ENCODE data around the gene MFAP4. TPM values are rescaled to one million over a fixed set of nuclear protein-coding genes. Genes with fewer than 3 reads are reported as not detected.

MFAP4 gene
- total and polyA plus RNA-seq, 12 donors = 7.2 to 84.5 (median 31.9) TPM

GRCh38 chr17:19415311-19415710 is 28.3 kb upstream of the MFAP4 start:
- H3K9me3 ChIP-seq (replicated peaks in 1 of 3) = no peaks in the 10 kb centered on the region
- no peaks in the 10 kb centered on the region for H3K4me1 ChIP-seq (replicated peaks in 1 of 2)
- no peak overlapping the region for H3K4me3 ChIP-seq
- DNase-seq = no peak
- 69 to 78% (median 76%) methylated on average over 11 to 13 of the region's 13 CpGs for WGBS, 4 donors
- H3K27me3 ChIP-seq = no peaks in the 10 kb centered on the region
- H3K36me3 ChIP-seq (replicated peaks in 1 of 2) = no peaks in the 10 kb centered on the region
- TF ChIP-seq POLR2A (IDR thresholded peaks at IDR 0.05) = no peak
- TF ChIP-seq, protein P1, sequence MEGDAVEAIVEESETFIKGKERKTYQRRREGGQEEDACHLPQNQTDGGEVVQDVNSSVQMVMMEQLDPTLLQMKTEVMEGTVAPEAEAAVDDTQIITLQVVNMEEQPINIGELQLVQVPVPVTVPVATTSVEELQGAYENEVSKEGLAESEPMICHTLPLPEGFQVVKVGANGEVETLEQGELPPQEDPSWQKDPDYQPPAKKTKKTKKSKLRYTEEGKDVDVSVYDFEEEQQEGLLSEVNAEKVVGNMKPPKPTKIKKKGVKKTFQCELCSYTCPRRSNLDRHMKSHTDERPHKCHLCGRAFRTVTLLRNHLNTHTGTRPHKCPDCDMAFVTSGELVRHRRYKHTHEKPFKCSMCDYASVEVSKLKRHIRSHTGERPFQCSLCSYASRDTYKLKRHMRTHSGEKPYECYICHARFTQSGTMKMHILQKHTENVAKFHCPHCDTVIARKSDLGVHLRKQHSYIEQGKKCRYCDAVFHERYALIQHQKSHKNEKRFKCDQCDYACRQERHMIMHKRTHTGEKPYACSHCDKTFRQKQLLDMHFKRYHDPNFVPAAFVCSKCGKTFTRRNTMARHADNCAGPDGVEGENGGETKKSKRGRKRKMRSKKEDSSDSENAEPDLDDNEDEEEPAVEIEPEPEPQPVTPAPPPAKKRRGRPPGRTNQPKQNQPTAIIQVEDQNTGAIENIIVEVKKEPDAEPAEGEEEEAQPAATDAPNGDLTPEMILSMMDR (IDR thresholded peaks at IDR 0.05) = no peak
- intact Hi-C loops (cut with DNase I) = no loop called here
- no peak overlapping the region for H3K27ac ChIP-seq

- WGBS, 4 donors = 79 to 85% (median 82%) methylated on average over 12 to 28 of the region's 28 CpGs
- no peak for DNase-seq
- Histone ChIP-seq H3K36me3 (replicated peaks in 1 of 2) (no peaks in the 10 kb centered on the region), H3K27me3 (no peaks in the 10 kb centered on the region), H3K27ac (no peak overlapping the region), H3K9me3 (replicated peaks in 1 of 3) (no peaks in the 10 kb centered on the region), H3K4me3 (no peak overlapping the region), H3K4me1 (replicated peaks in 1 of 2) (no peaks in the 10 kb centered on the region)
- TF ChIP-seq, protein P1 (IDR thresholded peaks at IDR 0.05) = no peak
- TF ChIP-seq POLR2A (IDR thresholded peaks at IDR 0.05) = no peak
- intact Hi-C loops (cut with DNase I) = no loop called here
These were observed 27.6 kb upstream of the MFAP4 start for GRCh38 chr17:19414396-19415280.

DNA sequence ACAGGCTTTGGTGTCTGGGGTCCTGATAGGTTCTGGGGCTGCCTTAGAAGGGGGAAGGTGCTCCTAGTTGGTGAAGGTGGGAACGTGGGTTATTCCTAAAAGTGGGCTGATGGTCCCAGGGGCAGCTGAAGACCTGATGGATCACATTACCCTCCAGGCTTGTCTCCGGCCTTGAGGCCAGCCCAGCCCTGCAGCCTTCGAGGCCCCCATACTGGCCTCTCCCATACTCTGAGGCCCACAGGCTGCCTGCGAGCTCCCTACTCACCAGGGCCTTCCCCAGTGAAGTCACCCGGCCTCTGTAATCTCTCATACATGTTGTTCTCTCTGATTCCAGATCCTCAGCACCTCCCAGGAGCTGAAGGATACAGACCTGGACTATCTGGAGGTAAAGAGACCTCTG is 26.8 kb upstream of the MFAP4 start:
- Histone ChIP-seq H3K36me3 (replicated peaks in 1 of 2) (no peaks in the 10 kb centered on the region), H3K27ac (no peak overlapping the region), H3K27me3 (no peaks in the 10 kb centered on the region), H3K4me1 (replicated peaks in 1 of 2) (no peaks in the 10 kb centered on the region), H3K9me3 (replicated peaks in 1 of 3) (no peaks in the 10 kb centered on the region), H3K4me3 (no peak overlapping the region)
- no peak for DNase-seq
- TF ChIP-seq, protein P1 (IDR thresholded peaks at IDR 0.05) = no peak
- no peak for TF ChIP-seq POLR2A (IDR thresholded peaks at IDR 0.05)
- 78 to 100% (median 85%) methylated on average over 2 to 5 of the region's 5 CpGs for WGBS, 4 donors
- intact Hi-C loops (cut with DNase I) = no loop called here

DNA sequence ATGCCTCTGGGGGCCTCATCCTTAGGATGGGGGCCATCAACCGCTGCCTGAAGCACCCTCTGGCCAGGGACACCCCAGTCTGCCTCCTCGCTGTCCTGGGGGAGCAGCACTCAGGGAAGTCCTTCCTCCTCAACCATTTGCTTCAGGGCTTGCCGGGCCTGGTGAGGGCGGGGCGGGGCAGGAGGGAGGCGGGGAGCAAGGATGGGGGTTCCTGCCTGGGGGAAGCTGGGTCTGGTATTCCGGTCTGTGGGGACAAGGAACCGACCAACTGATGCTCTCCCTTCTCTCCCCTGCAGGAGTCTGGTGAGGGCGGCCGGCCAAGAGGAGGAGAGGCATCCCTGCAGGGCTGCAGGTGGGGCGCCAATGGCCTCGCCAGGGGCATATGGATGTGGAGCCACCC is 26.0 kb upstream of the MFAP4 start:
- Histone ChIP-seq H3K4me3 (no peak overlapping the region), H3K9me3 (replicated peaks in 1 of 3) (no peaks in the 10 kb centered on the region), H3K36me3 (replicated peaks in 1 of 2) (no peaks in the 10 kb centered on the region), H3K27ac (no peak overlapping the region), H3K27me3 (no peaks in the 10 kb centered on the region), H3K4me1 (replicated peaks in 1 of 2) (no peaks in the 10 kb centered on the region)
- 88 to 94% (median 91%) methylated on average over 6 to 12 of the region's 12 CpGs for WGBS, 4 donors
- intact Hi-C loops (cut with DNase I) = no loop called here
- no peak for TF ChIP-seq POLR2A (IDR thresholded peaks at IDR 0.05)
- TF ChIP-seq, protein P1 (IDR thresholded peaks at IDR 0.05) = no peak
- no peak for DNase-seq
